IMR-90 (cell line): ENCODE measurements around the gene TAF4. TPM values are rescaled to one million over a fixed set of nuclear protein-coding genes. Genes with fewer than 3 reads are reported as not detected.

Source experiments
- ATAC-seq: fragments of 200-7000 bp; cut with Tn5 transposase; 2 replicates; pipeline ENCODE4 v1.9.1; 2020; ENCODE audit warnings: low read depth, mild to moderate bottlenecking, moderate library complexity
- BruUV-seq: library from RNA; stranded (reverse); fragments of 400-500 nt; replicated peaks from 2 replicates; lab custom pipeline; 2021; lab: Mats Ljungman, UMichigan
- CTCF ChIA-PET: fragments of 300-600 bp; formaldehyde crosslinking; extraction: SDS; loops from one replicate; lab custom pipeline; 2021; ENCODE audit warnings: antibody characterized with exemption; lab: Yijun Ruan, JAX
- POLR2A ChIA-PET: fragments of 300-600 bp; sonication (Branson Sonifier 250); formaldehyde crosslinking; loops from one replicate; lab custom pipeline; 2022; ENCODE audit warnings: antibody characterized with exemption; ENCODE audit not compliant: unreplicated experiment; lab: Charles Lee
- DNase-seq: peaks from one replicate; pipeline ENCODE4 v3.0.0; 2013
- H2AFZ ChIP-seq: replicated peaks from 2 replicates; pipeline ENCODE3; 2013; ENCODE audit warnings: low read length, mild to moderate bottlenecking; ENCODE audit not compliant: poor library complexity
- H2AK5ac ChIP-seq: 2 replicates; pipeline ENCODE4 v1.6.1; 2013; ENCODE audit warnings: low read depth, low read length, inconsistent platforms
- H2AK9ac ChIP-seq: replicated peaks from 2 replicates; pipeline ENCODE3; 2013; ENCODE audit warnings: mild to moderate bottlenecking, low read depth, low read length, moderate library complexity; ENCODE audit not compliant: poor library complexity
- H2BK120ac ChIP-seq: 2 replicates; pipeline ENCODE4 v1.6.1; 2013; ENCODE audit warnings: low read depth, low read length, inconsistent platforms
- H2BK15ac ChIP-seq: 3 replicates; pipeline ENCODE4 v1.6.1; 2013; ENCODE audit warnings: low read depth, low read length, inconsistent platforms
- H2BK20ac ChIP-seq: 2 replicates; pipeline ENCODE4 v1.6.1; 2013; ENCODE audit warnings: low read depth, mild to moderate bottlenecking, inconsistent platforms, low read length, moderate library complexity
- H2BK5ac ChIP-seq: 2 replicates; pipeline ENCODE4 v1.6.1; 2013; ENCODE audit warnings: mild to moderate bottlenecking, low read depth, low read length, inconsistent platforms; ENCODE audit not compliant: poor library complexity, severe bottlenecking
- H3K14ac ChIP-seq: replicated peaks from 2 replicates; pipeline ENCODE4 v1.6.1; 2013; ENCODE audit warnings: low read depth, low read length, inconsistent platforms
- H3K18ac ChIP-seq: 2 replicates; pipeline ENCODE4 v1.6.1; 2013; ENCODE audit warnings: low read depth, low read length, control low read depth
- H3K23ac ChIP-seq: 2 replicates; pipeline ENCODE4 v1.6.1; 2013; ENCODE audit warnings: low read depth, low read length, inconsistent platforms
- H3K27ac ChIP-seq: 2 replicates; pipeline ENCODE4 v1.5.1; 2013; ENCODE audit warnings: mild to moderate bottlenecking, control low read depth, low read length; ENCODE audit not compliant: insufficient read depth
- H3K27me3 ChIP-seq: 2 replicates; pipeline ENCODE4 v1.6.1; 2013; ENCODE audit warnings: low read length; ENCODE audit not compliant: control insufficient read depth, insufficient read depth
- H3K36me3 ChIP-seq: 2 replicates; pipeline ENCODE4 v1.6.1; 2013; ENCODE audit warnings: low read length, mixed read lengths; ENCODE audit not compliant: control insufficient read depth, insufficient read depth
- H3K4ac ChIP-seq: 2 replicates; pipeline ENCODE4 v1.6.1; 2013; ENCODE audit warnings: low read depth, low read length, inconsistent platforms
- H3K4me1 ChIP-seq: 2 replicates; pipeline ENCODE4 v1.6.1; 2013; ENCODE audit warnings: low read length, mixed read lengths; ENCODE audit not compliant: control insufficient read depth, insufficient read depth
- H3K4me2 ChIP-seq: 2 replicates; pipeline ENCODE4 v1.6.1; 2013; ENCODE audit warnings: low read depth, mild to moderate bottlenecking, control low read depth, low read length, moderate library complexity
- H3K4me3 ChIP-seq: 2 replicates; pipeline ENCODE4 v1.5.1; 2013; ENCODE audit warnings: low read depth, mild to moderate bottlenecking, control low read depth, low read length, moderate library complexity; ENCODE audit not compliant: insufficient read depth
- H3K56ac ChIP-seq: 2 replicates; pipeline ENCODE4 v1.6.1; 2013; ENCODE audit warnings: low read length, inconsistent platforms; ENCODE audit not compliant: insufficient read depth; ENCODE audit errors: extremely low read depth
- H3K79me1 ChIP-seq, 2 experiments: 2 replicates each; pipeline ENCODE4 v1.6.1; 2013; ENCODE audit warnings: low read length in 2 of 2, inconsistent platforms in 1 of 2, low read depth in 1 of 2
- H3K9ac ChIP-seq: 2 replicates; pipeline ENCODE4 v1.6.1; 2013; ENCODE audit warnings: low read depth, low read length, control low read depth
- H3K9me1 ChIP-seq: 2 replicates; pipeline ENCODE4 v1.6.1; 2013; ENCODE audit warnings: low read length, inconsistent platforms; ENCODE audit not compliant: insufficient read depth
- H3K9me3 ChIP-seq: 2 replicates; pipeline ENCODE4 v1.6.1; 2013; ENCODE audit warnings: low read length; ENCODE audit not compliant: control insufficient read depth, insufficient read depth
- H4K20me1 ChIP-seq: 2 replicates; pipeline ENCODE4 v1.6.1; 2013; ENCODE audit warnings: low read length, inconsistent platforms; ENCODE audit not compliant: insufficient read depth
- H4K5ac ChIP-seq: 2 replicates; pipeline ENCODE4 v1.6.1; 2013; ENCODE audit warnings: mild to moderate bottlenecking, low read depth, low read length, control low read depth
- H4K8ac ChIP-seq, 2 experiments: 2 replicates each; pipeline ENCODE4 v1.6.1; 2013; ENCODE audit warnings: low read depth in 2 of 2, low read length in 2 of 2, control low read depth in 1 of 2, inconsistent platforms in 1 of 2
- H4K91ac ChIP-seq: 2 replicates; pipeline ENCODE4 v1.6.1; 2013; ENCODE audit warnings: low read depth, low read length, inconsistent platforms; ENCODE audit not compliant: insufficient read depth
- CHD1 ChIP-seq: IDR thresholded peaks from 2 replicates; pipeline ENCODE4 v1.6.1; 2012; ENCODE audit warnings: low read depth, low read length, improper control_type of control experiment
- MAZ ChIP-seq: IDR thresholded peaks from 2 replicates; pipeline ENCODE4 v1.6.1; 2012; ENCODE audit warnings: low read depth, mild to moderate bottlenecking, low read length, improper control_type of control experiment, moderate library complexity, borderline replicate concordance
- MXI1 ChIP-seq: IDR thresholded peaks from 2 replicates; pipeline ENCODE4 v1.6.1; 2012; ENCODE audit warnings: low read depth, mild to moderate bottlenecking, low read length, moderate library complexity, borderline replicate concordance
- NFE2L2 ChIP-seq: fragments of 150-350 bp; IDR thresholded peaks from 2 replicates; pipeline ENCODE4 v1.6.1; 2016; ENCODE audit warnings: low read depth, mild to moderate bottlenecking, low read length
- POLR2A ChIP-seq: IDR thresholded peaks from 2 replicates; pipeline ENCODE4 v1.6.1; 2012; ENCODE audit warnings: mild to moderate bottlenecking, low read depth, low read length
- RCOR1 ChIP-seq: IDR thresholded peaks from 2 replicates; pipeline ENCODE4 v1.6.1; 2012; ENCODE audit warnings: mild to moderate bottlenecking, low read length, improper control_type of control experiment; ENCODE audit not compliant: insufficient replicate concordance
- SMC3 ChIP-seq: fragments of 150-350 bp; IDR thresholded peaks from 2 replicates; pipeline ENCODE4 v1.6.1; 2016; ENCODE audit warnings: low read depth, mild to moderate bottlenecking, antibody characterized with exemption, low read length, moderate library complexity
- WGBS, 2 experiments: methylation state at CpG; one replicate each; pipeline versions ENCODE4 v1.1.5 to v1.1.7; 2013; ENCODE audit warnings: missing lambda C conversion rate in 2 of 2; ENCODE audit not compliant: insufficient read length in 1 of 2; ENCODE audit errors: extremely low coverage in 2 of 2; 5-methylcytosine and 5-hydroxymethylcytosine counted together
- dilution Hi-C: fragments of 300-500 bp; cut with HindIII; formaldehyde crosslinking; loops from one replicate; pipeline ENCODE4 v1.14.3; 2018; ENCODE audit warnings: low sequenced_read_pairs; ENCODE audit not compliant: unreplicated experiment
- in situ Hi-C: fragments of 300-500 bp; cut with MboI; formaldehyde crosslinking; loops from 3 replicates; pipeline ENCODE4 v1.14.3; 2019; ENCODE audit warnings: low sequenced_read_pairs, inconsistent platforms, mixed read lengths
- intact Hi-C: fragments of 100-400 bp; cut with micrococcal nuclease; formaldehyde crosslinking; loops from 2 replicates; pipeline ENCODE4 v1.10.0; 2022
- polyA plus RNA-seq, 3 experiments: library from polyadenylated mRNA; depleted of rRNA; stranded (reverse); fragments of >200 nt; gene quantifications; 2 replicates each; pipeline ENCODE4 v1.2.3, GENCODE V29; 2012; ENCODE audit warnings: low replicate concordance in 1 of 3
- total RNA-seq: library from RNA; depleted of rRNA; stranded (reverse); fragments of >200 nt; gene quantifications from 2 replicates; pipeline ENCODE4 v1.2.3, GENCODE V29; 2012

The TAF4 gene
- total and polyA plus RNA-seq, 2 of the 4 experiments (the other 2 are of a cell fraction): 1.4 to 5.1 TPM

DNA sequence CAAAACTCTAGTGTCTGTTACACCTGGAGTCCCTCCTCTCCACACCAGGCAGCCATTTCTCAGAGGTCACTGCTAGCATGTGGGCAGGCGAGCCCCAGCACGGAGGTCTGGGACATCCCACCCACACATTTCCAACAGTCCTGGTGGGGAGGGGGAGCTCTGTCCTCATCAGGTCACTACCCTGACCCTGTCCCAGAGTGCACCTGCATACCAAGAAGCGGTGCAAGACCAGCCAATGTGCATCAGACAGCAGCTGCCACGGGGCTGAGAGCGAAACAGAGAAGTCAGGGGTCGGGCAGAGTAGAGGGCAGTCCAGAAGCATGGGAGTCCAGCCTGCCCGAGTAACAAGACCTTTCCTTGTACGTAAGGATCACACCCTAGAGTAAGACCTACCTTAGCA lies 71.1 kb downstream of the TAF4 start:
- WGBS, 2 experiments: no CpG with 5 or more reads among the region's 8 CpGs
- ATAC-seq (no peak), DNase-seq (no peak)
- Histone ChIP-seq H4K5ac (no peak overlapping the region), H3K14ac (no peak overlapping the region), H2BK5ac (no peak overlapping the region), H3K36me3 (peaks cover 59% of the 10 kb centered on the region), H2BK20ac (no peak overlapping the region), H3K27me3 (no peaks in the 10 kb centered on the region), H4K91ac (no peak overlapping the region), H4K8ac (no peak overlapping the region), H3K4me1 (no peaks in the 10 kb centered on the region), H2BK120ac (no peak overlapping the region), H2AFZ (no peak overlapping the region), H3K56ac (no peak overlapping the region), H2AK9ac (no peak overlapping the region), H2BK15ac (no peak overlapping the region), H3K4ac (no peak overlapping the region), H3K9ac (no peak overlapping the region), H3K9me1 (0 out of 2 replicates have a peak, but pooled peaks cover 4% of the 10 kb centered on the region), H3K4me2 (no peak overlapping the region), H3K18ac (no peak overlapping the region), H3K9me3 (peaks cover 18% of the 10 kb centered on the region), H3K4me3 (no peak overlapping the region), H2AK5ac (no peak overlapping the region), H3K27ac (no peak overlapping the region), H3K23ac (no peak overlapping the region), H4K20me1 (no peaks in the 10 kb centered on the region), H3K79me1 (no peaks in the 10 kb centered on the region; a peak in 1 of 4 replicates)
- intact Hi-C loops: no loop called here
- no peak for TF ChIP-seq RCOR1
- TF ChIP-seq POLR2A: no peak
- TF ChIP-seq MXI1: no peak
- TF ChIP-seq NFE2L2: no peak
- no peak for TF ChIP-seq MAZ
- TF ChIP-seq CHD1: no peak
- TF ChIP-seq SMC3: no peak
- dilution Hi-C loops: no loop called here
- no TSS peak for BruUV-seq
- CTCF ChIA-PET: no interaction called here
- in situ Hi-C loops: no loop called here
- POLR2A ChIA-PET: no interaction called here
